RWPE1 (cell line): Measurements from ENCODE around the gene DSG2.
"Not testable (repeated sequence)": the region's sequence is repeated elsewhere in the genome, so short reads cannot be mapped to it uniquely, and the experiment has no call there.

ENCODE experiments used
- CTCF ChIA-PET: fragments of 350-600 bp; sonication (Branson Sonifier 250); formaldehyde crosslinking; extraction: SDS; loops from one replicate; lab custom pipeline; 2021; lab: Yijun Ruan, JAX
- POLR2A ChIA-PET: fragments of 400-600 bp; formaldehyde crosslinking; extraction: SDS; loops from one replicate; lab custom pipeline; 2020; ENCODE audit warnings: antibody characterized with exemption; ENCODE audit not compliant: low non-redundant PET; lab: Yijun Ruan, JAX
- DNase-seq: peaks from one replicate; pipeline ENCODE4 v3.0.0; 2012; ENCODE audit warnings: low spot score
- H3K27ac ChIP-seq: fragments of 450-650 bp; 2 replicates; pipeline ENCODE4 v1.5.1; 2017
- CTCF ChIP-seq: fragments of 450-650 bp; conservative IDR thresholded peaks from 2 replicates; pipeline ENCODE4 v1.5.1; 2017; ENCODE audit warnings: low read depth, mild to moderate bottlenecking

The DSG2 gene

GRCh38 chr18:31506024-31506742 lies 8.2 kb downstream of the DSG2 start:
- DNase-seq: no peak
- peak; percentile 59 for TF ChIP-seq CTCF
- CTCF ChIA-PET: interaction anchor here (0.6 kb wide), 1 partner anchor 82 kb away, joined by 3 read pairs; no protein-coding TSS in a partner anchor
- peak overlapping the region; percentile 39 for H3K27ac ChIP-seq
- POLR2A ChIA-PET: no interaction called here

- H3K27ac ChIP-seq, POLR2A ChIA-PET, DNase-seq, CTCF ChIA-PET: not testable (repeated sequence)
Observed at GRCh38 chr18:31507124-31507523, 9.1 kb downstream of the DSG2 start.

GRCh38 chr18:31508781-31509180 lies 10.8 kb downstream of the DSG2 start:
- ChIA-PET CTCF (no interaction called here), POLR2A (no interaction called here)
- peak overlapping the region; percentile 75 for H3K27ac ChIP-seq
- no peak for TF ChIP-seq CTCF
- DNase-seq: no peak

GRCh38 chr18:31509571-31509970 lies 11.6 kb downstream of the DSG2 start:
- DNase-seq: no peak
- TF ChIP-seq CTCF: no peak
- POLR2A ChIA-PET: no interaction called here
- CTCF ChIA-PET: interaction anchor here (0.6 kb wide), 1 partner anchor 30 kb away, joined by 3 read pairs; no protein-coding TSS in a partner anchor
- no peak overlapping the region for H3K27ac ChIP-seq

GRCh38 chr18:31510319-31510718 lies 12.3 kb downstream of the DSG2 start:
- ChIA-PET CTCF (interaction anchor here (0.6 kb wide), 1 partner anchor 31 kb away, joined by 3 read pairs; no protein-coding TSS in a partner anchor), POLR2A (no interaction called here)
- no peak for DNase-seq
- H3K27ac ChIP-seq: no peak overlapping the region
- no peak for TF ChIP-seq CTCF

GRCh38 chr18:31511098-31511497 lies 13.1 kb downstream of the DSG2 start:
- CTCF ChIA-PET: no interaction called here
- no peak; the same call in 1 of the 2 replicates for TF ChIP-seq CTCF
- peak overlapping the region; percentile 77 for H3K27ac ChIP-seq
- no peak for DNase-seq
- POLR2A ChIA-PET: no interaction called here

- peak; percentile 79 for DNase-seq
- no peak for TF ChIP-seq CTCF
- POLR2A ChIA-PET: no interaction called here
- peak overlapping the region; percentile 77 for H3K27ac ChIP-seq
- CTCF ChIA-PET: no interaction called here
Observed at GRCh38 chr18:31512203-31512764, 14.3 kb downstream of the DSG2 start.
